ENCODE measurements around the gene ZFYVE21.

Gene ZFYVE21

DNA sequence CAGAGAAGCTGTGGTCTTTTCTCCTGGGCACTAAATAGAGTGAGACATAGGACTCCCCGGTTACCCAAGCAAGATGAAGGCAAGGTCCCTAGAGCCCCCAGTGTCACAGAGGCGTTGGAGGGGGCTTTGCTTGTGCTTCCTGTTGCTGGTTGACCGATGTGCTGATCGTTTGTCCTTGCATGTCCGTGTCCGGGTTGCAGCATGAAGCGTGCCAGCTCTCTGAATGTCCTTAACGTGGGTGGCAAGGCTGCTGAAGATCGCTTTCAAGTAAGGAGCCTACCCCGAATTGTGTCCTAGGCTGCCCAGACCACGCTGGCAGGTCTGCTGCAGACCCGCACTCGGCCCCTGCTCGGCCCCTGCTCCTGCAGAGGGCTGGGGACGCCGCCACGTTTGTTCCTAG lies 23.5 kb upstream of the ZFYVE21 start:
- DNase-seq (ENCODE audit: low read depth in 2 of 2), result no peak

DNA sequence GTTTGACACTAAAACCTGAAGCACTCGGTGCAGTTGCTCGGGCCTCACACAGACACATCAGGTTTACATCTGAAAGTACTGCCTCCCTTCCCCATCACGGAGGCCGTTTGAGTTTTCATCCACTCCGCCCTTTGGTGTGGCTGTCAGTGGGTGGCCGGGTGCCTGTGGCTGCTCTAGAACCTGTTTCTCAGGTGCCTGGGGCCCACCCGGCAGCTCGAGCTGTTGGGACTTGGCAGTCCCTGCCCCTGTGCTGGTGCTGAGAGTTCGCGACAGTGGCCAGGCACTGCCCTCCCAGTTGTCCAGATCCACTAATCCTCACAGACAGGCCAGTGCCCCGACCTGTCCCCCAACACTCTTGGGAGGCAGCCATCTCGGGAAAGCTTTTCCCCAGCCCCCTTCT lies 22.7 kb upstream of the ZFYVE21 start:
- no peak for DNase-seq (ENCODE audit: low read depth in 2 of 2)

DNA sequence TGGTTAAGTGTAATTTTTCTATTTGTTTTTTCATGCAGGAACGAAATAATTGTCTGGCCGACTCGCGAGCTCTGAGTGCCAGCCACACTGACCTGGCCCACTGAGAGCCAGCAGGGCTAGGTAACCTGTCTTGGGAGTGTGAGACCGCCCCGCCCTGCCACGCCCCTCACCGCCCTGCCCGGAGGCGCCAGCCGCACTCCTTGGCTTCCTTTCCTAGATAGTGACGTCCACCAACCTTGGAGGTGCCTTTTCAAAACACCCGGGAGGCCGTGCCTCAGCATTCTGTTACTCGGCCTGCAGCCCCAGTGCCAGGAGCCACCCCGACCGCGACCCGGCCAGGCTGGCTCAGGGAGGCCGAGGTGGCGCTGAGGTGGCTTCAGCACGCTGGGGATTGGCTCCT lies 22.1 kb upstream of the ZFYVE21 start:
- no peak for DNase-seq (ENCODE audit: low read depth in 2 of 2)

DNA sequence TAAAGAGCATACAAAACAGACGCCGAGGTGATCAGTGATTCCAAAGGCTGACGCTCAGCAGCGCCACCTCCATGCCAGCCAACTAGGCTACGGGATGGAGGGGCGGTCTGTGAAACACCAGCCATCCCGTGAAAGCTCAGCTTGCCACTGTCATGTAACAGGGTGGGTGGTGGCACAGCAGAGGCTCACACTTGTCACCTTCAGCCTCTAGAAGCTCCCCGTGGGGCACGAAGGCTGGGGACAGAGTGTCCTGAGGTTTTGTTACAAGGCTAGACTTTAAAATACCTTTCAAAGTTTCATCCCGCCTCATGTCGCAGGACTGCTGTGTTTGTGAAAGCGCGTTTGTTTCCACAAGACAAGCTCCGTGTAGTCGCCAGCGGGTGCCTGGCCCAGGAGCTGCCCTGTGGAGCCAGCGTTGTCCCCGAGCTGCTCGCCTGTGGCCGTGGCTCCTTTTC lies 21.0 kb upstream of the ZFYVE21 start:
- DNase-seq (ENCODE audit: low read depth in 2 of 2), result no peak

DNA sequence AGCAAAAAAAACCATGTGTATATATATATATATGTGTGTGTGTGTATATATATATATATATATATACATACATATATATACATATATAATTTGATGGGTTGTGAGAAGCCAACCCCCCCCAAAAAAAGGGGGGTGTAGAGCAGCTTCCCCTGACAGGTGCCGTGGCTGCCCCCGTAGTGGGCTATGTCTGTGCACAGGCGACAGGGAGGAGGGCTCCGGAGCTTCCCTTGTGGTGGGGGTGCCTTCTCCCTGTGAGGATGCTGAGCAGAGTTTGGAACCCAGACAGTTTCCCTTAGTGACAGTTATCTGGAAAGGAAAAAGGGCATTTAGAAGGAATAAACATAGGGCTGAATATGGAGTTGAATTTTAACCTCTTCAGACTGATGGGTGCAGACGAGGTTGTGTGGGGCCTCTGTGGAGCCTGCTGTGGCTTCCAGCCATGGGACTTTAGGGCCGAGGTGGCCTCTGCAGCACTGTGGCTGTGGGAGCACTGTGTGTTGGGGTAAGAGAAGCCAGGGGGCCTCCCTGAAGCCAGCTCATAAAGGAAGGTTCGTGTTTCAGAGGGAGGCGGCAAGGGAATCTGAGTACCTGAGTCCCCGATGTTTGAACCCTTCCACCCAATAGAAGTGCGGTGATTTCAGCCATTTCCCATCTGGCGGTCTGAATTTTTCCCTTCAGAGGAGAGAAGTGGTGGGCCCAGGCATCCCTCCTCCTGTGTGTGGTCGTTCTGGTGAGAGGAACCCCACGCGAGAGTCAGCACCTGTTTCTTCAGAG lies 20.1 kb upstream of the ZFYVE21 start:
- DNase-seq (ENCODE audit: low read depth in 2 of 2), result no peak

DNA sequence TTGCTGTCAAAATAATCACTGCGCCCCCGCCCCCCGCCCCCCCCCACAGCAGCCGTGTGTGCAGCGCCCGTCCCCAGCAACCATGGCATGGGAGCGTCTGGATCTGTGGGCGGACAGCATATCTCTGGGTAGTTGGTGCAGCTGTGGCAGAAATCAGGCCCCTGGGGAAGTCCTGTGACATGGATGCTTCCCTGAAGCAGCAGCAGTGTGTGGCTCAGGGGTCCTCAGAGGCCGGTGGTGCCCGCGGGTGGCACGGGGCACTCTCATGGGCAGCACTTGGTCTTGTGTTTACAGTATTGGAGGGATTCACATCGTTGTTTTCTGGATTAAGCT lies 19.6 kb upstream of the ZFYVE21 start:
- no peak for DNase-seq (ENCODE audit: low read depth in 2 of 2)

DNA sequence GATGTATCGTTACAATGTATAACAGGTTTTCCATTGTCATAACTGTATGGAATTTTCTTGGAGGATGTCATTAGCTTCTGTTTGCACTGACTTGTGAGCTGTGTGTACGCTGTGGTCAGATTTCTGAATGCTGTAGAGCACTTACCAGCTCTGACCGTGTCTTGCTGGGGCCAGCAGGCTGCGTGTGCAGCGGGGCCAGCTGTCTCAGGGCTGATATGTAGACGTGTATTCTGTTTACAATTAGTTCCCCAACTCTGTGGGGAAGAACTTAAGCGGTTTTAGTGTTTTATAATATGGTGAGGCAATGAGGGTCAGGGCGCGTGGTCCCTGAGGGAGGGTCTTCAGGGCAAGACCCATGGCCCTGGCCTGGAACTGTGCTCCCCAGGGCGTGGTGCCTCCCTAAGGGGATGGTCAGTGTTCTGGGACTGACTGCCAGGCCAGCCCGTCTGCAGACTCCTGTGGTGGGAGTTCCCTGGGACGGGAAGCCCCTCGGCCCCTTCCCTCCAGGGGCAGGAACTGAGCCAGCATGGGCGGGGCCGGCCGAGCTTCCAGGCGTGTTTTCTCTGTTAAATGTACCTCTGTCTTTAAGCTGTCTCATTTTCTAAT lies 19.0 kb upstream of the ZFYVE21 start:
- no peak for DNase-seq (ENCODE audit: low read depth in 2 of 2)

DNA sequence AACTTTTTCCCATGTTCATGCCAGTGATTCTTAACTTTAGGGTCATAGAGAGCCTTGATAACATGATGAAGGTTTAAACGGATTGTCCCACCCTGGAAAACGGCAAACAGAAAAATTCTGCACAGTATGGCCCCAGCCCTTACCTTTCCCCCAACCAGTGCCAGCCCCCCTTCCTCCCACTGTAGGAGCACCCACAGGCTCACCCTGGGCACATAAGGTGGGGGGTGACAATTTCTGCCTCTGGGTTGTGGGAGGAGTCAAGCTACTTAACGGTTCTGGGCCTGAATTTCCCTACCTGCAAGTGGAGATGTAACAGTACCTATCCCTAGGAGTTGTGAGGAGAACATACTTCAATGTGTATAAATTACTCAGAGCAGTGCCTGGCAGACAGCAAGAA lies 18.4 kb upstream of the ZFYVE21 start:
- no peak for DNase-seq (ENCODE audit: low read depth in 2 of 2)

DNA sequence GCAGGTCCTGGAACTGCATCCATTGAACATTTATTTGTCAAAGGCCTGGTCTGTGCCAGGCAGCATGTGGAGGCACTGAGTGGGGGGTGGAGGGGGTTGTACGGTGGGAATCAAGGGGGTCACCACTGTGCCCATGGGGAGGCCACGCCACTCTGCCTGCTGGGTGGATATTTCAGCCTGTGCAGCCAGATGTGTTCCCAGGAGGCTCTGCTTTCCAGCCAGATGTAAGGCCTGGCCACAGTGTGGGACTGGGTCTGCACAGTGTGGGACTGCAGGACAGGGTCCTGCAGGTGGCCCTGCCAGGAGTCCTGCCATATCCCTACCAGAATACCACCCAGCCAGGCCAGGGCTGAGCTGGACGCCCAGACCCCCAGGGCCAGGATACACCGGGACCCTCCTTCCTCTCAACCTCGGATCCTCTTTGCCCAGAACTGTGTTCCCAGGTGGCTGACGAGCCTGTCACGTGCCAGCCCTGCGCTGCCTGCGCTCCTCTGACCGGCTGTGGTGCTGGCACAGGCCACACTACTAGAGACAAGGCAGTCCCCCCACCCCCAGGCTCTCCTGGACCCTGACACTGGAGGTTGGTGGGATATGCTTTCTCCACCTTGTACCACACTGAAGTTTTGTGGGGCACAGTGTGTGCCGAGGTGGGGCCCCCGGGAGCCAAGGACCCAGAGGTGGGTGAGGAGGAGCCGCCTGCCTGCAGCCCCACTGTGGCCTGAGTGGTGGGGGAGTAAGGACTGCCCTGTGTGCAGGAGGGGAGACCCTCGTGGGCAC lies 17.8 kb upstream of the ZFYVE21 start:
- no peak for DNase-seq (ENCODE audit: low read depth in 2 of 2)

DNA sequence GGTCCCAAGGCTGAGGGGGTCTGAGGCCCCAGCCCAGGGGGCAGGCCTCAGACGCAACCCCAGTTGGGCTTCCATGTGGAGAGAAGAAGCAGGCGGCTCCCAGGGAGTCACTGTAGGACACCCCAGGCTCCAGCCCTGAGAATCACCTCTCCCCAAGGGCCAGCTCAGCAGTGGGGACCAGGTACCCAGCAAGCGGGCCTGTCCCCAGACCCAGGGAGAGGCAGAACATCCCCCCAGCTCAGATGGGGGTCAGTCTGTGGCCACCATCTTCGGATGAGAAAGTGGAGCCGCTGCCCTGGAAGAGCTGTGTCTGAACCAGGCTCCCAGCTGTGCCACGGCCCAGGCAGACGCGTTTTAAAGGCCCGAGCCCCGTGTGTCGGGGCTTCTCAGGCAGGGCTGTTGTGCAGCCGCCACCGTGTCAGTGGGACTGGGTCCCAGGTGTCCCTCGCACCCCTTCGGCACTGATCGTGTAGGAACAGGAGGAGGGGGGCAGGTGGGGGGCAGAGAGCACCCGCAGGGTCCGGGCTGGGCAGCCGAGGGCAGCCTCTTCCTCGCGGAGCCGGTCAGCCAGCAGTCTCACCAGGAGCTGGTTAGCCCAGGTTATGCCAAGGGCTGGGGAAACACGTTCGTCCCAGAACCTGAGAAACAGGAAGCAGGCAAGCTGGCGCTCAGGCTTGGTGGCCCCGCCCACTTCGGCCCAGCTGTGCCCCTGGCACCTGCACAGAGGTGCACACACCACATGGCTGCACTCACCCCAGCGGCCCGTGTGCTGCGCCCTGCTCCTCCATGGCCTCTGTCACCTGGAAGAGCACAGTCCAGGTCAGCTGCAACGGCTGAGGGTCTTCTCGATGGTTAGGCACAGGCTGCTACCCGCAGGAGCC lies 17.0 kb upstream of the ZFYVE21 start:
- DNase-seq (ENCODE audit: low read depth in 2 of 2), result no peak

DNA sequence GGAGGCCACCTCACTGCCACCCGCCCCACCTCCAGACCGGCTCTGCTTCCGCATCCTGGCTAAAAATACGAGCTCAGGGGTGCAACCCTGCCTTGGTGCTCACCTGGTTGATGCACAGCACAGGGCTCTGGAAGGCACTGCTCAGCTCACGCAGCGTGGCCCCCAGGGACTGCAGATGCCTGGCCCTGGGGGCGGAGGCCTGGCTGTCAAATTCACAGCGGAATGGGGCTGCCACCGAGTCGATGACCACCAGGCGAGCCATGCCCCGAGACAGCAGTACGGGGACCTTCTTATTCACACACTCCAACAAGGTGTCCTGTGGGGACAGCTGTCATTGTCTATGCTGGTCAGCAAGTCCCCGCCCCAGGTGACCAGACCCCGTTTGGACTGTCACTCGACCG lies 16.3 kb upstream of the ZFYVE21 start:
- no peak for DNase-seq (ENCODE audit: low read depth in 2 of 2)

DNA sequence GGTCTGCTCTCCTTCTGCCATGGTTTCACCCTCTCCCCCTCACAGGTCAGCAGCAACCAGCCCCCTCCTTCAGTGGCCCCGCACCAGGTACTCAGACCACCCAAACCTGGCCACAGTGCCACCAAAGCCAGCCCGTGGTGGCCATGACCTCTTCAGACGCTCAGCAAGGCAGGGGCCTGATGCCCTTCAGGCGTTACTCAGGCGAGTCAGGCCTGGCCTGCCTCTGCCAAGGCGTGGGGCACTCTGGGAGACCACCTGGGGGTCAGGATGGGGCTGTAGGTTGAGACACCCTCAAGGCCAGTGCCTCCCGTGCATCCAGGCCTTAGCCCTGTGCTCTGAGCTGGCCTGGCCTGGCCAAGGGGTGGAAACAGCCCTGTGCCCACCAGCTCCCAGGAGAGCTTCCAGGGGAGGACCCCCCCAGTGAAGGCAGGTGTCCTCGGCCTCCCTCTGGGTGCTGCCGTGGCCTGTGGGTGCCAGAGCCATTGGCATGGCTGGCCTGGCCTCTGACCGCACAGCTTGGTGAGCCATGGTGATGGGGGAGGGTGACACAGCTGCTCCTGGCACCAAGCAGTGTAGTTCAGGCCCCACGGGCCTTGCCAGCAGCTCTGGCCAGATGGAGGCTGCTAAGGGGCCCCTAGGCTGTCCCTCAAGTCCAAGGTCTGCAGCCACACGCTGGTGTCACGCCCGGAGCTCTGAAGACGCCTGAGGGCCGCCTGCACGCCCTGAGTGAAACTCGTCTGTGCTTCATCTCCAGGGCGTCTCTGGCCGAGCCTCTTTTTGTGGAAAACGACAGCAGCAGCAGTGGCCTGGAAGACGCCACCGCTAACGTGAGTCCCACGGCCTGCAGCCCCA lies 15.5 kb upstream of the ZFYVE21 start:
- no peak for DNase-seq (ENCODE audit: low read depth in 2 of 2)

DNA sequence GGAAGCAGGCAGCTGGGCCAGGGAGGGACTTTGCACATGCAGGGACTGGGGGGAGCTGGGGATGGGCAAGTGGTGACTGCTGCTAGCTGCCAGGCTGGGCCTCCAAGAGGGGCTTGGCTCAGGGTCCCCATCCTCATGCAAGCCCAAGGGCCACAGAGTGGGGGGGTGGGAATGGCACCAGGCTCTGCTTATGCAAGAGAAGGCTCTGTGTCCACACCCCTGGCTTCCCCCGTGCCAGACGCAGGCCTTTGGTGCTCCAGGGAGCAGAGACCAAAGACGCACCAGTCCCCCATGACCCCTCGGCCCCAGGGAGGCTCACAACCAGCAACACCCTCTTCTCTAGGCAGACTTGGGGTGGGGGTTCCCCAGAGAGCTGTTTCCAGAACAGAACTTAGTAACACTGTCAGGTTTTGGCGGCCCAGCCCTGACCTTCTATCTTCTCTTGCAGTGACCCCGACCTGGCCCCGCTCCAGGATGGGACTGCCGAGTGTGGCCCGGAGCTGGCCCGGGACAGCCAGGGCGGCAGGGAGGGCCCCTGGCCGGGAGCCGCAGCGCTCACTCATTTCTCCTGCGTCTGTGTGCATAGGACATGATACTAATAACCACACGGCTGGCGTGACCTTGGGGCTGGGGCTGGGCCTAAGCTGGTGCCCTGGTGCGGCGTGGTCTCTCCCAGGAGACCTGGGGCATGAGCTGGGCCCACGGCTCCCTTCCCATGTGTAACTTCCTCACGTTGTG lies 14.7 kb upstream of the ZFYVE21 start:
- DNase-seq (ENCODE audit: low read depth in 2 of 2), result no peak

DNA sequence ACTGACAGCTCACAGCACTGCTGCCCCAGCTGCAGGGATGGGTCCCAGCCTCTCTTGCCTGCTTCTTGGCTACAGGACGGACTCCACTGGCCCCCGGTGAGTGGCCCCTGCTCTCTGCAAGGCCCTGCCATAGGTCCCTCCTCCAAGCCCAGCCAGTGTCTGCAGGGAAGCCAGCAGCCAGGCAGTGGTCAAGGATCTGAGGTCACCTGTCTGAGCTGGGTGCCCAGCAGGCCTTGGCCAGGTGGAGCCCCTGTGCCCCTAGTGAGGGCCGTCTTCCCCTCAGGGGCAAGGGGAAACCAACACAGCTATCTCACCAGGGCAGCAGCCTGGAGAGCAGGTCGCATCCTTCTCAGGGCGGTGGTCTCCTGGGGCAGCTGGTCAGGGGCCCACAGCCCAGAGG lies 13.5 kb upstream of the ZFYVE21 start:
- DNase-seq (ENCODE audit: low read depth in 2 of 2), result no peak

DNA sequence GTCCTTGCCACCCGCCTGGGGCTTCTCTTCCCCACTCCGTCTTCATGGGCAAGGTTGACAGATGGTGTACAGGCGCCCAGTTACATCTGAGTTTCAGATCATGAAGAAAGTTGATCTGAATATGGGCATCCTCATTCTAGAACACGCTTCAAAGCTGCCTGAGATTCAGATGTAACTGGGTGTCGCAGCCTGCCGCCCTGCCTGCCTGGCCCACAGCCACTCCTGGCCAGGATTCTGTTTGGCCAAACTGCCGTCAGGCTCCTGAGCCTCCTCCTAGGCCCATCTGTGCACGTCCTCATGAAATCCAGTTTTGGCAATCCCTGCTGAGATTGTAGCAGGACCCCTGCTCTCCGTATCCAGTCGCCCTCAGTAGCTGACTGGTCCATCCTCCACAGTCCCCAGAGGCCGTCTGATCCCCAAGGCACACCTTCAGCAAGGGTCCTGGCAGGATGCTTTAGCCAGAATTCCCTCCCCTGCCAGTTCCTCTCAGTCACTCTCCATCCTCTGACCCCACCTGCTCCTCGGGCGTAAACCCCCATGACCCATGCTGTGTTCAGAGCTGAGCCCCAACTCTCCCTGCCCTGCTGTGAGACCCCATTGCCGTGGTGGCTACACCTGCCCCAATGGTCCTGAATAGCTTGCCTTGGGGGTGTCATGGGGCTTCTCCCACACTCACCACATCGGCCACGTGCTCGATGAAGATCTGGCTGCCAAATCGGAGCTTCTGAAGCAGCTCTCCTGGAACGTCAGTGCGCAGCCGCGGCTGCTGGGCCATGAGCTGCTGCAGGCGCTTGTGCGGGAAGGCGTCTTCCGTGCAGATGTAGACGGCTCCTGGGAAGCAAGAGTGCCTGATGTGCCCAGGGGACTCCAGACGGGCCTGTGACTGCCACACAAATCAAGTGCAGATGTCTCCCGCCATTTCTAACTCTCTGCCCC lies 12.8 kb upstream of the ZFYVE21 start:
- DNase-seq (ENCODE audit: low read depth in 2 of 2), result no peak

DNA sequence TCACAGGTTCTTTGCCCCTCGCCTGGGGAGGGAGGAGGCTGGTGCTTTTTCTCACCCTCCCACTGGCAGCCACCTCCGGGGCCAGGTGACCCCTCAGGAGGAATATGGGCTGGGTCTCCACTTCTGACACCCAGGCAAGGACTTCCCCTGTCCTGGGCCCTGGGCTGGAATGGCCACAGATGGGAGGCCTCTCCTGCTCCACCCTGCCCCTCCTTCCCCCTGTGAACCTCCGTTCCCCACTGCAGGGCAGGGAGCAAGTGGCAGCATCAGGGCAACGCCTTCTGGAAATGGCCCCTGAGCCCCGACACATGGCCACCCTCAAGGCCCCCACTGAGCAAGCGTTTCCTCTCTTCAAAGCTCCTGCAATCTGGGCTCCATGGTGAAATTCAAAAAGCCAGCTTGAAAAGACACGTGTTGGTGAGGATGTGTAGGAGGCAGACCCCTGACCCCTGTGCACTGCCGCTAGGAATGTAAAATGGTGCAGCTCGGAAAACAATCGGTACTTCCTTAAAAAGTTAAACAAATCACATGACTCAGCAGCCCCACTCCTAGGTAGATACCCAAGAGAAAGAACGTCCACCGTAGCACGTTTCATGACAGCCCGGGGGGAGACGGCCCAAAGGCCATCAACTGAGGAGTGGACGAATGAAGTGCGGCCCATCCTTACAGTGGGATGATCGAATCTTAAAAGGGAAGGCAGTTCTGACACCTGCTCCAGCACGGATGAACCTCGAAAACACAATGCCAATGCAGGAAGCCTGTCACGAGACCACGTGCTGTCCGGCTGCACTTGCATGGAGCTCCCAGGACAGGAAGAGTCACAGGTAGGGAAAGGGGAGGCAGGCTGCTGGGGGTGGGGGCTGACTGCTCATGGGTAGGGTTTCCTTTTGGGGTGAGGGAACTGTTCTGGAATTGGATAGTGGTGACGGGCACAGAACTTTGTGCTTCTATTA lies 11.9 kb upstream of the ZFYVE21 start:
- no peak for DNase-seq (ENCODE audit: low read depth in 2 of 2)

DNA sequence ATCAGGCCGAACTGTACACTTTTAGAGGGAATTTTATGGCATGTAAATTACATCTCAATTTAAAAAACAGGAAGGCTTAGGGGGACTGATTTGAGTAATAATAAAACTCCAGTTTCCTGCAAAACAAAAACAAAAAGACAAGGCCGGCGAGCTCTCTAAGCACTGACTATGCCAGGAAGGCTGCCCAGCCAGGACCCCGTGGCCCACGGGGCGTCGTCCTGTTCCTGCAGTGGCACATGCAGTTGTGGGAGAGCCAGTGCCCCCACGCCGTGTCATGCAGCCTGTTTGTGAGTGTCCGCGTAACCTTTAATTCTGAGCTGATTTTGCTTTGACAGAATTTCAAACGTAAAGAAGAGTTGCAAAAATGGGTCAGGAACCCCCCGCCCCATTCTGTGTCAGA lies 10.9 kb upstream of the ZFYVE21 start:
- DNase-seq (ENCODE audit: low read depth in 2 of 2), result no peak

DNA sequence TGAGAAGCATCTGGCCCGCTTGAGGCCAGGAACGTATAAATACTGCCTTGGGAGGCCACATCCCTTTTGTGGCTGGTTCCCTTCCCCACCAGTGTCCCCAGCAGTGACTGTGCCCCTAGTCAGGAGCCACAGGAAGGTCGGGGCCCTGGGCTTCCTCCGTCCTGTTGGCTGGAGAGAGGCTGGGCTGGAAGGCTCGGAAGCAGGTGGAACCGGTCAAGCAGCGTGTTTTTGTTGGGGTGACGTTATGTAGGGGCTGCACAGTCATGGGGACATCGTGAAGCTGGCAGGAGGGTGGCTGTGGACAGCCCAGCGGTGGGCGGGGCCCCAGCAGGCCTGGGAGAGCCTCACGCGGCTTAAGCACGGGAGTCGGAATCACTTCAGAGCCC lies 10.5 kb upstream of the ZFYVE21 start:
- DNase-seq (ENCODE audit: low read depth in 2 of 2), result no peak
